ENCODE results near the gene ALPK3. TPM values are rescaled to one million over a fixed set of nuclear protein-coding genes. Genes with fewer than 3 reads are reported as not detected.

Gene ALPK3
- total and polyA plus RNA-seq, 2 experiments from 2014 or later, result 3.7 to 29.7 TPM

- no peaks in the 10 kb centered on the region for H3K9me3 Mint-ChIP-seq
- Histone ChIP-seq H3K4me3 (no peak overlapping the region), H4K20me1 (replicated peaks; ENCODE audit: insufficient read depth) (no peaks in the 10 kb centered on the region; the same call in 1 of the 2 replicates), H2AFZ (no peak overlapping the region), H3K27ac (ENCODE audit: low read depth) (no peak overlapping the region), H3K79me2 (replicated peaks; ENCODE audit: insufficient read depth) (no peaks in the 10 kb centered on the region), H3K27me3 (ENCODE audit: insufficient read depth) (no peaks in the 10 kb centered on the region), H3K4me2 (no peak overlapping the region), H3K4me1 (ENCODE audit: insufficient read depth) (no peaks in the 10 kb centered on the region), H3F3A (replicated peaks; ENCODE audit: low read depth) (no peaks in the 10 kb centered on the region), H3K36me3 (ENCODE audit: insufficient read depth) (peaks cover 3% of the 10 kb centered on the region; the same call in 1 of the 2 replicates), H3K9me2 (ENCODE audit: insufficient read depth) (no peaks in the 10 kb centered on the region)
- no peaks in the 10 kb centered on the region; the same call in 2 of the 3 replicates for H3K4me1 Mint-ChIP-seq
- DNase-seq (ENCODE audit: low spot score) (no peak), ATAC-seq (no peak)
- peaks cover 2% of the 10 kb centered on the region for H3K27me3 Mint-ChIP-seq (ENCODE audit: insufficient read depth, low read depth, poor library complexity)
- no peak overlapping the region for H3K4me3 Mint-ChIP-seq
- no peaks in the 10 kb centered on the region; the same call in 1 of the 3 replicates for H3K36me3 Mint-ChIP-seq (ENCODE audit: low read depth)
- H3K27ac Mint-ChIP-seq, result no peak overlapping the region
- TF ChIP-seq EZH2 (IDR thresholded peaks at IDR 0.05; ENCODE audit: low read depth, unreplicated experiment) (no peak), STAT1 (IDR thresholded peaks at IDR 0.05; ENCODE audit: unreplicated experiment) (no peak), ZNF114 (CRISPR knock-in tag; IDR thresholded peaks at IDR 0.05) (no peak), ZNF331 (CRISPR knock-in tag; IDR thresholded peaks at IDR 0.05; ENCODE audit: low read depth) (no peak), EZH2phosphoT487 (IDR thresholded peaks at IDR 0.05; ENCODE audit: unreplicated experiment) (no peak), NANOG (IDR thresholded peaks at IDR 0.05; ENCODE audit: borderline replicate concordance) (no peak), POLR2AphosphoS5 (IDR thresholded peaks at IDR 0.05; ENCODE audit: low read depth) (no peak), ZNF462 (CRISPR knock-in tag; IDR thresholded peaks at IDR 0.05) (no peak), CREB1 (CRISPR knock-in tag; IDR thresholded peaks at IDR 0.05; ENCODE audit: low read depth) (no peak)
Measured at GRCh38 chr15:84861781-84862180, 44.6 kb downstream of the ALPK3 start.

All from GM23338 (cell line).